HG02610 (cell line): ENCODE results near the gene KRTAP12-3.

ENCODE experiments used
- ATAC-seq: cut with Tn5 transposase; IDR thresholded peaks from one replicate; pipeline ENCODE4 v1.9.1; 2021; ENCODE audit warnings: mild to moderate bottlenecking, moderate library complexity; ENCODE audit not compliant: unreplicated experiment

KRTAP12-3 gene

GRCh38 chr21:44701541-44701940 lies 43.8 kb downstream of the KRTAP12-3 start:
- no peak for ATAC-seq

DNA sequence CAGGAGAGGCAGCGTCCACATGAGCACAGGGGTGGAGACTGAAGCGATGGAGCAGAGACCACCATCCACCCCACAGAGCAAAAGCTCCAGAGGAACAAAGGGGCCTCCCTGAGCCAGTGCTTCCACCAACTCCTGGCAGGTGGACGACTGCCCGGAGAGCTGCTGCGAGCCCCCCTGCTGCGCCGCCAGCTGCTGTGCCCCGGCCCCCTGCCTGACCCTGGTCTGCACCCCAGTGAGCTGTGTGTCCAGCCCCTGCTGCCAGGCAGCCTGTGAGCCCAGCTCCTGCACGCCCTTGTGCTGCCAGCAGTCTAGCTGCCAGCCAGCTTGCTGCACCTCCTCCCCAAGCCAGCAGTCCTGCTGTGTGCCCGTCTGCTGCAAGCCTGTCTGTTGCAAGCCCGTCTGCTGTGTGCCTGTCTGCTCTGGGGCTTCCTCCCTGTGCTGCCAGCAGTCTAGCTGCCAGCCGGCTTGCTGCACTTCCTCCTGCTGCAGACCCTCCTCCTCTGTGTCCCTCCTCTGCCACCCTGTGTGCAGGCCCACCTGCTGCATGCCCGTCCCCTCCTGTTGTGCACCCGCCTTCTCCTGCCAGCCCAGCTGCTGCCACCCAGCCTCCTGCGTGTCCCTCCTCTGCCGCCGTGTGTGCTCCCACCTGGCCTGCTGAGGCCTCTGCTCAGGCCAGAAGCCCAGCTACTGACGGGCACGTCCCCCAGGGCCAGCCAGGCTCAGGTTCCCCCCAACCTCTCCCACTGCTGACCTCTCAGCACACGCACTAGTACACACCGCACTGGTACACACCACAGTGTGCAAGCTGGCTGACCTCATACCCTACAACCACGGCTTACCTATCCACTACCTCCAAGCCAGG lies 44.6 kb downstream of the KRTAP12-3 start:
- no peak for ATAC-seq

DNA sequence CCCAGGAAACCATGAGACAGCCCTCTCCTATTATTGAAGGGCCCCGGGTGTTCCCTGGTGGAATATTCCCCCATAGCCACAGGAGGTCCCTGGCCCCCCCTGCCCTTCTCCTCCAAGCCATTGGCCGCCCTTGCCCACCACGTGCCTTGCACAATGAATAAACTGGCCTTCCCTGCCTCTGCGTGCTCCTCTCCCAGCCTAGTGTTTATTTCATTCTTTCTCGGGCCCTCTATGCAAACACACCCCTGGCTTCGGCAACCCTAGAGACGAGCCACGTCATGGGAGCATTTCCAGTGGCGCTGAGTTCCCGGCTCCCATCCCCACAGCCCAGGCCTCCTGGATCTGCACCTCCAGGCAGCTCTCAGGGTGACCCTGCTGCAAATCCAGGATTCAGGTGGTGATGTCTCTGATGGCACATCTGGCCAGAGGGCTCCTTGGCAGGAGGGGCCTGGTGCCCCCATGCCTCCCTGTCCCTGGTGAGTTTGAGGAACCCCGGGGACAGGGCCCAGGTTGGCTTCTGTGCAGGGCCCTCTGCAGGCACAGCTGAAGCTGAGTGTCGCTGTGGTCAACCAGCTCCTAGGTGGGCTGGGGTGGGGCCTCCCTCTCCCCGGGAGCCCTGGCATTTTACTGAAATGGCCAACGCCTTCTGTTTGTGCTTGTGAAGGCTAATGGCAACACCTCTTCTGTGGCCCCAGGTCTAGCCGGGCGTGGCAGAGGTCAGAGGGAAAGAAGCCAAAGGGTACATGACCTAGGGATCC lies 45.4 kb downstream of the KRTAP12-3 start:
- no peak for ATAC-seq

GRCh38 chr21:44703731-44704635 lies 46.3 kb downstream of the KRTAP12-3 start:
- no peak for ATAC-seq

GRCh38 chr21:44704636-44705001 lies 46.9 kb downstream of the KRTAP12-3 start:
- ATAC-seq = no peak

- no peak for ATAC-seq
Observed at GRCh38 chr21:44706026-44706705, 48.4 kb downstream of the KRTAP12-3 start.

- no peak for ATAC-seq
Observed at GRCh38 chr21:44706706-44707581, 49.2 kb downstream of the KRTAP12-3 start.
